MCF 10A (cell line): ENCODE measurements around the gene USH1G. TPM values are rescaled to one million over a fixed set of nuclear protein-coding genes. Genes with fewer than 3 reads are reported as not detected.

Experiments used
- BruUV-seq: library from RNA; stranded (reverse); fragments of 400-500 nt; replicated peaks from 2 replicates; lab custom pipeline; 2021; lab: Mats Ljungman, UMichigan
- CTCF ChIA-PET: fragments of 300-600 bp; sonication (Branson Sonifier 250); formaldehyde crosslinking; extraction: SDS; loops from one replicate; lab custom pipeline; 2021; ENCODE audit warnings: antibody characterized with exemption, inconsistent platforms; lab: Yijun Ruan, JAX
- POLR2A ChIA-PET: fragments of 300-600, 350-650 bp; sonication (Branson Sonifier 250); formaldehyde crosslinking; extraction: SDS; loops from one replicate; lab custom pipeline; 2020; ENCODE audit warnings: antibody characterized with exemption, inconsistent platforms; lab: Yijun Ruan, JAX
- DNase-seq: peaks from one replicate; pipeline ENCODE4 v3.0.0-alpha.2; 2018; ENCODE audit not compliant: unreplicated experiment
- H3K27ac Mint-ChIP-seq: one replicate; pipeline ENCODE4 v1.8.0; 2022; ENCODE audit warnings: mild to moderate bottlenecking, low read depth, mixed read lengths; ENCODE audit not compliant: unreplicated experiment
- H3K27me3 Mint-ChIP-seq: one replicate; pipeline ENCODE4 v1.8.0; 2022; ENCODE audit warnings: mixed read lengths; ENCODE audit not compliant: insufficient read depth, unreplicated experiment
- H3K36me3 Mint-ChIP-seq: one replicate; pipeline ENCODE4 v1.8.0; 2022; ENCODE audit warnings: mild to moderate bottlenecking, moderate library complexity, mixed read lengths; ENCODE audit not compliant: insufficient read depth, unreplicated experiment
- H3K4me1 Mint-ChIP-seq: one replicate; pipeline ENCODE4 v1.8.0; 2022; ENCODE audit warnings: mixed read lengths; ENCODE audit not compliant: insufficient read depth, unreplicated experiment
- H3K4me3 Mint-ChIP-seq: one replicate; pipeline ENCODE4 v1.8.0; 2022; ENCODE audit warnings: mild to moderate bottlenecking, moderate library complexity, mixed read lengths; ENCODE audit not compliant: unreplicated experiment
- H3K9me3 Mint-ChIP-seq: one replicate; pipeline ENCODE4 v1.8.0; 2022; ENCODE audit warnings: mixed read lengths; ENCODE audit not compliant: unreplicated experiment
- CTCF ChIP-seq: fragments of 200-600 bp; IDR thresholded peaks from one replicate; pipeline ENCODE4 v1.8.0; 2022; ENCODE audit warnings: antibody characterized with exemption, mild to moderate bottlenecking; ENCODE audit not compliant: unreplicated experiment
- intact Hi-C: fragments of 100-400 bp; cut with micrococcal nuclease; formaldehyde crosslinking; loops from 2 replicates; pipeline ENCODE4 v1.14.1; 2022
- total RNA-seq: library from RNA; stranded (reverse); gene quantifications from 2 replicates; pipeline ENCODE4 v1.2.3, GENCODE V29; 2022

USH1G gene
- total RNA-seq, 1 experiment from 2014 or later: not detected

- intact Hi-C loops: loop anchor here (2.0 kb wide), 3 partner anchors 87 to 211 kb away; partner anchors contain the start of genes ARMC7, ATP5PD, KCTD2 and NHERF1
Measured at GRCh38 chr17:74959826-74960515, 36.9 kb upstream of the USH1G start.

GRCh38 chr17:74957935-74958740 is 35.1 kb upstream of the USH1G start:
- no TSS peak for BruUV-seq
- ChIA-PET CTCF (interaction anchor here (0.6 to 8.6 kb wide), 29 partner anchors 9 to 281 kb away, joined by 3 to 233 read pairs (median 4); partner anchors contain the start of genes MRPL58, OTOP2 and USH1G), POLR2A (interaction anchor here (0.7 to 1.9 kb wide), 9 partner anchors 14 to 166 kb away, joined by 3 to 6 read pairs (median 4); partner anchors contain the start of genes OTOP2 and USH1G)
- no peaks in the 10 kb centered on the region for H3K36me3 Mint-ChIP-seq
- peaks cover 13% of the 10 kb centered on the region for H3K4me1 Mint-ChIP-seq
- peak; percentile 93 for TF ChIP-seq CTCF
- no peak overlapping the region for H3K27ac Mint-ChIP-seq
- H3K27me3 Mint-ChIP-seq: no peaks in the 10 kb centered on the region
- no peak overlapping the region for H3K4me3 Mint-ChIP-seq
- peak; percentile 57 for DNase-seq
- intact Hi-C loops: loop anchor here (1.0 kb wide), 1 partner anchor 35 kb away; the partner anchor contains the start of gene USH1G
- no peaks in the 10 kb centered on the region for H3K9me3 Mint-ChIP-seq

More at GRCh38 chr17:74959826-74960515, 36.9 kb upstream of the USH1G start:
- Mint-ChIP-seq H3K27me3 (no peaks in the 10 kb centered on the region), H3K4me1 (peaks cover 14% of the 10 kb centered on the region), H3K36me3 (no peaks in the 10 kb centered on the region), H3K9me3 (no peaks in the 10 kb centered on the region), H3K27ac (no peak overlapping the region), H3K4me3 (no peak overlapping the region)
- ChIA-PET POLR2A (interaction anchor here (0.6 to 3.0 kb wide), 11 partner anchors 15 to 212 kb away, joined by 3 to 20 read pairs (median 6); partner anchors contain the start of genes ATP5PD, CDR2L, FDXR and KCTD2), CTCF (interaction anchor here (0.5 to 8.6 kb wide), 22 partner anchors 9 to 280 kb away, joined by 3 to 233 read pairs (median 7); partner anchors contain the start of genes HID1, MRPL58, OTOP2 and USH1G)
- no TSS peak for BruUV-seq
- DNase-seq: peak; percentile 34
- TF ChIP-seq CTCF: no peak

- CTCF ChIA-PET: interaction anchor here (0.5 to 8.6 kb wide), 6 partner anchors 10 to 176 kb away, joined by 3 to 233 read pairs (median 6); partner anchors contain the start of genes MRPL58, OTOP2 and USH1G
- intact Hi-C loops: no loop called here
- DNase-seq: no peak
- Mint-ChIP-seq H3K4me1 (peaks cover 13% of the 10 kb centered on the region), H3K27ac (no peak overlapping the region), H3K36me3 (no peaks in the 10 kb centered on the region), H3K9me3 (no peaks in the 10 kb centered on the region), H3K27me3 (no peaks in the 10 kb centered on the region), H3K4me3 (no peak overlapping the region)
- POLR2A ChIA-PET: interaction anchor here (0.9 kb wide), 1 partner anchor 11 kb away, joined by 3 read pairs; no protein-coding TSS in a partner anchor
- no TSS peak for BruUV-seq
- TF ChIP-seq CTCF: no peak
Measured at GRCh38 chr17:74956093-74956492, 33.0 kb upstream of the USH1G start.
